ENCODE results near the gene OR2V2.
"Not testable (repeated sequence)": the region's sequence is repeated elsewhere in the genome, so short reads cannot be mapped to it uniquely, and the experiment has no call there.

Gene OR2V2

GRCh38 chr5:181105391-181106025, 41.9 kb upstream of the OR2V2 start:
- no peak overlapping the region for H3K4me3 ChIP-seq (ENCODE audit: low read length)
- no peak for DNase-seq (ENCODE audit: low read depth)
- TF ChIP-seq CTCF (conservative IDR thresholded peaks at IDR 0.05; ENCODE audit: low read depth, low read length): no peak

GRCh38 chr5:181107699-181108098, 39.7 kb upstream of the OR2V2 start:
- no peak for TF ChIP-seq CTCF (conservative IDR thresholded peaks at IDR 0.05; ENCODE audit: low read depth, low read length)
- DNase-seq (ENCODE audit: low read depth): no peak
- no peak overlapping the region for H3K4me3 ChIP-seq (ENCODE audit: low read length)

GRCh38 chr5:181108578-181109165, 38.7 kb upstream of the OR2V2 start:
- TF ChIP-seq CTCF (conservative IDR thresholded peaks at IDR 0.05; ENCODE audit: low read depth, low read length): no peak
- no peak for DNase-seq (ENCODE audit: low read depth)
- H3K4me3 ChIP-seq (ENCODE audit: low read length): no peak overlapping the region

GRCh38 chr5:181109489-181110013, 37.8 kb upstream of the OR2V2 start:
- DNase-seq (ENCODE audit: low read depth): no peak
- TF ChIP-seq CTCF (conservative IDR thresholded peaks at IDR 0.05; ENCODE audit: low read depth, low read length): no peak
- H3K4me3 ChIP-seq (ENCODE audit: low read length): no peak overlapping the region

GRCh38 chr5:181111010-181111409, 36.4 kb upstream of the OR2V2 start:
- DNase-seq (ENCODE audit: low read depth): no peak
- TF ChIP-seq CTCF (conservative IDR thresholded peaks at IDR 0.05; ENCODE audit: low read depth, low read length): no peak

GRCh38 chr5:181112476-181112875, 34.9 kb upstream of the OR2V2 start:
- DNase-seq (ENCODE audit: low read depth): no peak
- H3K4me3 ChIP-seq (ENCODE audit: low read length): no peak overlapping the region
- TF ChIP-seq CTCF (conservative IDR thresholded peaks at IDR 0.05; ENCODE audit: low read depth, low read length): no peak

More at GRCh38 chr5:181111010-181111409, 36.4 kb upstream of the OR2V2 start:
- no peak overlapping the region for H3K4me3 ChIP-seq (ENCODE audit: low read length)

- H3K4me3 ChIP-seq (ENCODE audit: low read length); DNase-seq (ENCODE audit: low read depth): not testable (repeated sequence)
Measured at GRCh38 chr5:181113572-181113971, 33.8 kb upstream of the OR2V2 start.
